ES-I3 (cell line): ENCODE data around the gene NCKAP5.

Experiments
- H3K36me3 ChIP-seq: 2 replicates; pipeline ENCODE4 v1.6.1; 2013; ENCODE audit warnings: mild to moderate bottlenecking, low read length, control low read depth, moderate library complexity; ENCODE audit not compliant: insufficient read depth
- H3K4me1 ChIP-seq: 2 replicates; pipeline ENCODE4 v1.6.1; 2013; ENCODE audit warnings: mild to moderate bottlenecking, control low read depth, low read length; ENCODE audit not compliant: insufficient read depth
- H3K9ac ChIP-seq: 2 replicates; pipeline ENCODE4 v1.6.1; 2013; ENCODE audit warnings: low read depth, mild to moderate bottlenecking, low read length, moderate library complexity
- H3K9me3 ChIP-seq: 2 replicates; pipeline ENCODE4 v1.6.1; 2013; ENCODE audit warnings: mild to moderate bottlenecking, low read length, moderate library complexity; ENCODE audit not compliant: control insufficient read depth, insufficient read depth

NCKAP5 gene

DNA sequence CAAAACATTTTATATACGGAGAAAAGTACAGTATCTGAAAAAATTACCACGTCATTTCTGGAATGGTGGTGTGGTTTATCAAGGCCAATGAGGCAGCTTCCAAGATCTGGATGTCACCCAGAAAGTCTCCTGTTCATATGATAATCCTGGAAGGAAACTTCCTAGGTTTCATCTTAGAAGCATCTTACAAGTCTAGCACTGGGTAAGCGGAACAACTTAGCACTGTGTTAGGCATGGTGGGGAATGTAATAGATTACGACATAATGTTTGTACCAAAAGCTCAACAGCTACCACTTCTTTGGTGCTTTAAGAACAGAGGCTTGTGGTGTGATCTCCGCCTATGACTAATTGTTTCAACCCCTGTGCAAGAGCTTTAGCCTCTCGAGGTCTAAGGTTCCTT is 835.2 kb downstream of the NCKAP5 start:
- Histone ChIP-seq H3K9me3 (no peaks in the 10 kb centered on the region), H3K36me3 (no peaks in the 10 kb centered on the region), H3K4me1 (no peaks in the 10 kb centered on the region), H3K9ac (no peak overlapping the region)

DNA sequence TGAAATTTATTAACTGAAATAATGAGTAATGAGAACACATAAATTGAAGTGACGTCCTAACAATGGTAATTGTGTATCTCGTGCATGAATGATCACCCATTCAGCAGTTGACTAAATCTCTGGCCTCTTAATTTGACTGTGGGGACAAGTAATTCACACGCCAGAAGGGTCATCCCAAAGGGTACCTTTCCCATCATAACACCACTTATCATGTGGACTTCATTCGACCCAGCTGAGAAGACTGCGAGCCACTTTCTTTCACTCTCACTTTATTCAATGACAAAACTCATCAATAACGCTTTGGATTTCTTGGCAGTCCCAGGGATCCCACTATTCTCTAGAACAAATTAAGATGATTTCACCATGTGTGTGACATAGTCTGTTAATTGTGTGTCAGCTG is 835.6 kb downstream of the NCKAP5 start:
- H3K4me1 ChIP-seq = no peaks in the 10 kb centered on the region
- no peak overlapping the region for H3K9ac ChIP-seq
- no peaks in the 10 kb centered on the region for H3K36me3 ChIP-seq
- H3K9me3 ChIP-seq = no peaks in the 10 kb centered on the region

DNA sequence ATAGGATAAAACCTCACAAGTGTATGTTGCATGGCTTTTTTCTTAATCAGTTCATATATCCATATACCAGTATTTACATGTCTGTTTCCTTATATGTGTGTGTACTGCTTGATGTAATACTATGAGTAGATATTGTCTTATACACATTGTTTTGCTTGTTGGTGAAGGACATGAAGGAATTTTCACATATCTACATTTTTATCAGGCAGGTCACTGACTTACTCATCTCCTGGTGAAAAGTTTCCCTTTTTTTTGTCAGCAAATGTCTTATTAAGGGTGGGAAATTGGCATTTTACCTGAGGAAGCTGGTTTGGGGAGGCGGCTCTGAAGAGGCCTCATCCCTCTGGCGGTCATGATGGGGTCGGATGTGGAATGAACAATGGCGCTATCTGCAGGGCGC is 836.8 kb downstream of the NCKAP5 start:
- Histone ChIP-seq H3K9me3 (no peaks in the 10 kb centered on the region), H3K9ac (no peak overlapping the region), H3K4me1 (no peaks in the 10 kb centered on the region), H3K36me3 (no peaks in the 10 kb centered on the region)

DNA sequence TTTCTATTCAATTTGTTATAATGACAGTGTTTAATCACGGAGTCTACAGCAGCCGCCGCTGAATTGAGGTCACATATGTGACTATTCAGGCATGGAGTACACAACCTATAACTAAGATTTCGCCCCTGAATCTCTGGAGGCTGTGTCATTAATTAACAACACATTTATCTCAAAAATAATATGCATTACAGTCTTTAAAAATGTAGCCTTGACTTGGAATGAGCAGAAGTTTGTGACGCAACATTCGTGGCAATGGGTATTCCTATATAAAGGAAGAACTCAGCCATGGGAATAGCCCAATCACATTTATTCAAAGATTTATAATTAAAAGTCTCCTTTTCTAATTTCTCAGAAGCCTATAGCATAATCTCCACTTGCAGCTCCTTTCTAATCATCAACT is 837.7 kb downstream of the NCKAP5 start:
- Histone ChIP-seq H3K36me3 (no peaks in the 10 kb centered on the region), H3K9ac (no peak overlapping the region), H3K9me3 (no peaks in the 10 kb centered on the region), H3K4me1 (no peaks in the 10 kb centered on the region)

DNA sequence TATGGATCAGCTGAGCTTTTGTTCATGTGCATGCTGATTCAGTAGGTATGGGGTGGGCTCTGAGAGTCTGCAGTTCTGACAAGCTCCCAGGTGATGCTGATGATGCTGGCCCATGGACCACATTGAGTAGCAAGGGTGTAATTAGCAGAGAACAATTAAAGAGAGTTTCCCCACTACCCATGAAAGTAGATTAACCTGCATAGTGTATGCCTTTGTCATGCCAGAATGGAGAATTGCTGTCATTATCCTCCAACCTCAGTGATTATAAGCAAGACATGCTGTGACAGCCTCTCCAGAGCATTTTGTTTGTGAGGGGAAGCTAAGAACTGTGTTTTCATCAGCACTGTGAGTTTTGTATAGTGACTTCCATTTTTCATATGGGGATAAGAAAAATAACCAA is 838.7 kb downstream of the NCKAP5 start:
- H3K4me1 ChIP-seq = no peaks in the 10 kb centered on the region
- H3K36me3 ChIP-seq = no peaks in the 10 kb centered on the region
- no peak overlapping the region for H3K9ac ChIP-seq
- no peaks in the 10 kb centered on the region for H3K9me3 ChIP-seq

DNA sequence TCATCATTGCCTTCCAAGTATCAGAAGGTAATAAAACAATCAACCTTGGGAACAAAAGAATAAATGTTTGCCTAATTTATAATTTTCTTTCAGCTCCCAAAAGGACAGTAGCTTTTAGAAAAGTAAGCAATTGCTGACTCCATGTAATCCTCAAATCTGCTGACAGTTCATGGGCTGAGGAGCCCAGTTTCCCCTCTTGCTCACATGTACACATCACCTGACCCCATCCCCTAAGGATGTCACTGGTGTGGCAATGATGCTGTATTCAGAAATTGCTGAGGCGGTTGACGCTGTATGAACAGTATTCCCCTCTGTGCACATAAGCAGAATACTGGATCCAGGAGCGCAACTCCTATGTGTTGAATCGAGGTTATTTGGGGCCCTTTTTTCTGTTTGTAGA is 842.1 kb downstream of the NCKAP5 start:
- H3K36me3 ChIP-seq = no peaks in the 10 kb centered on the region
- no peaks in the 10 kb centered on the region for H3K9me3 ChIP-seq
- H3K9ac ChIP-seq = no peak overlapping the region
- no peaks in the 10 kb centered on the region for H3K4me1 ChIP-seq

DNA sequence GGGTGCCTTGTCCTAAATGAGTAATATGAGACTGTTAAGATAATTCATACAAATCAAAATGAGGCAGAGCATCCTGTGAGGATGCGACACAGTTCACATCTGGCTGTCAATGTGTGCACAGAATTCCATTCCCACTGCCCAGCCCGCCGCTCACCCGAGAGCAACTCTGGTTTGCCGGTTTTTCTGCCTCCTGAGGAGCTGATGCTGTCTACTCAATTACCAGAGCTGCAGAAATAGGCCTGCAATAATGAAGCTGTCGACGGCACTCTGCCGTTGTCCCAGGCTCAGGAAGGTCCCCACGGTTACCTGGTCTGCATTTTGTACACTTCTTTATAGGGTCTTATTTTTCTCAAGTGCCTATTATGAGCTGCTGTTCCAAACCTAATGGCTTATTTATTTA is 842.5 kb downstream of the NCKAP5 start:
- Histone ChIP-seq H3K9me3 (no peaks in the 10 kb centered on the region), H3K36me3 (no peaks in the 10 kb centered on the region), H3K9ac (no peak overlapping the region), H3K4me1 (no peaks in the 10 kb centered on the region)

DNA sequence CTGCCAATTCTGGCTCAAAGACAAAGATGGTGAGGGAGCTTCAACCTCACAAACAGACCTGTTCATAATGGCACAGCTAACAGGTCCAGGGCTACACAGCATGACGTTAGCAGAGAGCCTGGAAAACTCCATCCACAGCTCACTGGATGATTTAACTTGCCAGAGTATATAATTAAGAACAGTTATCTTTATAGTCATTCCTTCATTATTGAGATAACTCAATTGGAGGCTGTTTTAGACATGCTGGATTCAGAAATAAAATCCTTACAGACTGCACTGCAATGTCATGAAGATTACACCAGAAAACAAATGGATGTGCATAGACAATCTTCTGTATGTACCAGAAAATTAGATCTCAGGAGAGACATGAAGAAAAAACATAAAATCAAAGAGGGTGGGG is 843.1 kb downstream of the NCKAP5 start:
- no peaks in the 10 kb centered on the region for H3K4me1 ChIP-seq
- H3K9ac ChIP-seq = no peak overlapping the region
- no peaks in the 10 kb centered on the region for H3K9me3 ChIP-seq
- no peaks in the 10 kb centered on the region for H3K36me3 ChIP-seq

DNA sequence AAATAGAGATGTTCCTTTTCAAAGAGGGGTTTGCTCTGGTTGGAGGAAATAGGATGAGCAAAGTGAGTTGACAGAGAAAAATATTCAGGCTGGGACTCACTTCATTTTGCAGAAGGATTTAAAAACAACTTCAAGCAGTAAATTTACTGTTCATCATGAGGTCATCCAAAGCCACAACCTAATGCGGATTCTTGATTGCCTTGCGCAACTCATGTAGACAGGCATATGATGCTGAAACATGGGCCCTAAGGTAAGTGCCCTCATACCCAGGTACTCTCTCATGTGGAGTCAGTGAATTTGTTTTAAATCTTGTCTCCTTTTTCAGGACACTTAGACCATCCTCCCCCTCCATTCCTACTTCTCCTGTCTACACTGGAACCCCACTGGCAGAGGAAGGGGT is 846.3 kb downstream of the NCKAP5 start:
- no peaks in the 10 kb centered on the region for H3K9me3 ChIP-seq
- H3K9ac ChIP-seq = no peak overlapping the region
- no peaks in the 10 kb centered on the region for H3K36me3 ChIP-seq
- H3K4me1 ChIP-seq = no peaks in the 10 kb centered on the region

DNA sequence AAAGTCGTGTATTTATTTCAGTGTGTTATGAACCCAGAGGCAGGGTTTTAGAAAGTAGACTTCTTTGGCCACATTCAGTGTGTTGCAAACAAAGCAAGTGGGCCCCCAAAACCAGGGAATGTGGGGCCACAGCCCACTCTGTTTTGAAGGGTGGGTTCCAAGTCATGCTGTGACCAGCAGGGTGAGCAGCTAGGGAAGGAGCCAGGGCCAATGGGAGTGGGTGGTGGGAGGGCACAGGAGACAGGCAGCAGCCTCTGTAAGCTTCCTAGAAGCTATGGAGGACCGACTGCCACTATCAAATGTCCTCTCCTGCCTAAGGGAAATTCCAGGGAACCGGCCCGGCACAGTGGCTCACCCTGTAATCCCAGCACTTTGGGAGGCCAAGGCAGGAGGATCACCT is 847.9 kb downstream of the NCKAP5 start:
- Histone ChIP-seq H3K9ac (no peak overlapping the region), H3K36me3 (no peaks in the 10 kb centered on the region), H3K4me1 (no peaks in the 10 kb centered on the region), H3K9me3 (no peaks in the 10 kb centered on the region)

DNA sequence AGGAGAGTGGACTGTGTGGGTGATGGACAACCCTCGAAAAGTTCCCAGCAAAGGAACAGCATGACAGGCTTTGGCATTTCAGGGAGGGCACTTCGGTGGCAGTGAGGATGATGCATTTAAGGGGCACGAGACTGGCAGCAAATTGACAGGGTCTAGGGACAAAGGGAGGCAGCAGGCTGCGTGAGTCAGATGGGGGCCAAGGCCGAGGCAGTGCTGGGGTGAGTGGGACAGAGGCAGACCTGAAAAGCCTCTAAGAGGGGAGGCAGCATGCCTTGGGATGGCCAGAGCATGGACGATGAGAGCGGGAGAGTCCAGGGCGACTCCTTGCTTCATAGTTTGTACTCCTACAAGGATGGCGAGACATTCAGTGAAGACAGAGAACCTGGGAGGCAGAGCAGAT is 848.8 kb downstream of the NCKAP5 start:
- Histone ChIP-seq H3K4me1 (no peaks in the 10 kb centered on the region), H3K9me3 (no peaks in the 10 kb centered on the region), H3K9ac (no peak overlapping the region), H3K36me3 (no peaks in the 10 kb centered on the region)

DNA sequence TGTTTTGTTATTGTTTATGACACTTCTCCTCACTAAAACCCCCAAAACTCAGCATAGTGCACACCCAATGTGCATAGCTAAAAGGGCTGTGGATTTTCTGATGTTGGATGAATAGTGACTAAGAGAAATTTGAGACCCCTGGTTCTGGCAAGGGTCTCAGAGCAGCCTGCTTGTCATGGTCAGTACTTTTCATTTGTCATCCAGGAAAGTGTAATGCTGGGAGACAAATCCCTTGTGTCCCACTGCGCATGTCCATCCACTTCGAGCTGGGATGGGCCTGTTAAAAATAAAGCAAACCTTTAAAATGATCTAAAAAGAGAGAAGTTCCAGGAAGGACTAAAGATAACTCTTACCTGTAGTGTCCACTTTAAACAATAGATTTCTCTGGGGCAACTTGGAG is 851.3 kb downstream of the NCKAP5 start:
- no peak overlapping the region for H3K9ac ChIP-seq
- no peaks in the 10 kb centered on the region for H3K4me1 ChIP-seq
- no peaks in the 10 kb centered on the region for H3K36me3 ChIP-seq
- no peaks in the 10 kb centered on the region for H3K9me3 ChIP-seq

DNA sequence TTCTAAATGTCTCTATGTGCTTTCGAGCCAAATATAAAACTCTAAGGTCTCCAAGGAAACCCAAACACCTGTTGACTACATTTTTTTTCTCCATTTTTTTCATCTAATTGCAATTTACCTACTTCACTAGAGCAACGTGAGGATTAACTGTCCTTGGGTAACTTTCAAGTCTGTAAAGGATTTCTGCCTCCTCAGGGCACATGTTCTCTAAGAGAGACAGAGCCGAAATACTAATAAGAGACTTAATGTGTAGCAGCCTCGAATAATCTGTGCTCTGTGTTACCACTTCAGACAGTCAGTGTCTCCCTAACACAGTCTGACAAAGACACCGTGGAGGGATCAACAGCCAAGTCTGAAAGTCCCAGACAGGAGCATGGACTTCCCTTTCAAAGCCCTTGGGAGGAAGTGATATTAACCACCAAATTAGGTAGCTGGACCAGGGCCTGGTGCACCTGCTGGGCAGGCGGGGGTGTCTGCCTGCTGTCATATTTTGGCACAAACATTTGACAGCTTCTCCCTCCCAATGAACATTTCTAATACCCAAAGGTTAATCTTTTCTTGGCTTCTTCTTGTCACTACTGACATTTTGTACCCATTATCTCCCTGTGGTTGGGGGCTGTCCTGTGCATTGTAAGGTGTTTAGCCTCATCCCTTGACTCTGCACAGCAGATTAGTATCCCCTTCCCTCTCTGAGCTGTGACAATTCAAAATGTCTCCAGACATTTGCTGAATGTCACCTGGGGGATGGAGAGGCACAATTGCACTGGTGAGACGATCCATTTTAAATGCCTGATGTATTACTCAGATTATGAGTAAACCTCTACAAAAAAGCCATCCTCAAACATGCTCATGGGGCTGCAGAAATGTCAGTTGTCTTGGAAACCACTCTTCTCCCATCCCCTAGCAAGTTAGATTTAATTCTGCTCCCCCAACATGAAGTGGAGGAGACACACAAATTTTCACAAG is 852.6 kb downstream of the NCKAP5 start:
- H3K9me3 ChIP-seq = no peaks in the 10 kb centered on the region
- H3K4me1 ChIP-seq = no peaks in the 10 kb centered on the region
- H3K36me3 ChIP-seq = no peaks in the 10 kb centered on the region
- H3K9ac ChIP-seq = no peak overlapping the region

DNA sequence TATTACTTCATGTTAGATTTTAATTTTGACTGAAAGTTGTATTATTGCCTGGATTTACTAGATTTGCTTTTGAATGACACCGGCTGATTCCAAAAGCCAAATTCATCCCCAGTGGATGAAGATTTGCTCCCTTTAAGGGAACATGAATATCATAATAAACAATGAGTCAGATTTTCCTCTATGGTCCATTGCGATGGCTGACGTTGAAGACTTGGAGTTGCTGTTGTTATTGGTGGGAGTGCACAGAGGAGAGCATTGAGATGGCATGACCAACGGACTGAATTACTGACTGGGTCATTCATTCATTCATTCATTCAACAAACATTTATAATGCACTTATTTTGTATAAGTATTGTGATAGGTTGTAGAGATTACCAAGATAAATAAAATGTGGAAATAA is 864.9 kb downstream of the NCKAP5 start:
- no peak overlapping the region for H3K9ac ChIP-seq
- no peaks in the 10 kb centered on the region for H3K36me3 ChIP-seq
- H3K4me1 ChIP-seq = no peaks in the 10 kb centered on the region
- no peaks in the 10 kb centered on the region for H3K9me3 ChIP-seq

DNA sequence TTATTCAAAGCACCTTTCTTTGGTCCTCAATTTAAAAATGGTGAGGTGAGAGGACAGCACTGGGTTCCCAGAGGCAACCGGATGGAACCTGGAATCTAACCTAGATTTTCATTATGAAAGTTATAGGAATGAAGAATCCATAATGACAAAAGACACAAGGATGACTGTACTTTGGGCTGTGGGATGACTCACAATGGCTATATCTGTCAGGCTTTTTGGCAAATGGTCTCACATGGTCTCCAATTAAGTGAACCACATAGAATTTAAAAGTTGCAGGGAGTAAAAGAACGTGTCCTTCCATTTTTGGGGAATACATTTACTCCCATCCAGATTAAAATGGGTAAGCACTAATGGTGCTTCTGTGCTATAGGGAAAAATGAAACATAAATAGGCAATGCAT is 866.5 kb downstream of the NCKAP5 start:
- Histone ChIP-seq H3K36me3 (no peaks in the 10 kb centered on the region), H3K9me3 (no peaks in the 10 kb centered on the region), H3K4me1 (no peaks in the 10 kb centered on the region), H3K9ac (no peak overlapping the region)
